ENCODE measurements around the gene FAM83F.

DNA sequence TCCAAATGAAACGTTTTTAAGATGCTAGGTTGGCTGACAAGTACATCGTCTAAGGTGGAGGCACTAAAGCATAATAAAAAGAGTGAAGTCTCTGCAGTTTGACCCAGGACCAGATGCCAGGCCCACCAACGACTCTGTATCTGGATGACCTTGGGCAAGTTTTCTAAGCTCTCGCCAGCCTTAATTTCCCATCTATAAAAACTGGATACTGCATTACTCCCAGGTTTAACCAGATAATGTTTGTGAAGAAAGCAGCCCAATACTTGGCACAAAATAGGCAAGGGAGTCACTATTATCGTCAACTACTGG, 49.0 kb downstream of the FAM83F start:
- TF ChIP-seq, protein P1, sequence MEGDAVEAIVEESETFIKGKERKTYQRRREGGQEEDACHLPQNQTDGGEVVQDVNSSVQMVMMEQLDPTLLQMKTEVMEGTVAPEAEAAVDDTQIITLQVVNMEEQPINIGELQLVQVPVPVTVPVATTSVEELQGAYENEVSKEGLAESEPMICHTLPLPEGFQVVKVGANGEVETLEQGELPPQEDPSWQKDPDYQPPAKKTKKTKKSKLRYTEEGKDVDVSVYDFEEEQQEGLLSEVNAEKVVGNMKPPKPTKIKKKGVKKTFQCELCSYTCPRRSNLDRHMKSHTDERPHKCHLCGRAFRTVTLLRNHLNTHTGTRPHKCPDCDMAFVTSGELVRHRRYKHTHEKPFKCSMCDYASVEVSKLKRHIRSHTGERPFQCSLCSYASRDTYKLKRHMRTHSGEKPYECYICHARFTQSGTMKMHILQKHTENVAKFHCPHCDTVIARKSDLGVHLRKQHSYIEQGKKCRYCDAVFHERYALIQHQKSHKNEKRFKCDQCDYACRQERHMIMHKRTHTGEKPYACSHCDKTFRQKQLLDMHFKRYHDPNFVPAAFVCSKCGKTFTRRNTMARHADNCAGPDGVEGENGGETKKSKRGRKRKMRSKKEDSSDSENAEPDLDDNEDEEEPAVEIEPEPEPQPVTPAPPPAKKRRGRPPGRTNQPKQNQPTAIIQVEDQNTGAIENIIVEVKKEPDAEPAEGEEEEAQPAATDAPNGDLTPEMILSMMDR (IDR thresholded peaks at IDR 0.05): no peak
- no peak for TF ChIP-seq POLR2A (IDR thresholded peaks at IDR 0.05)
